GM08714 (cell line): ENCODE results near the gene MTREX.

Experiments
- H3K4me3 ChIP-seq: fragments of 200-500 bp; sonication (Bioruptor generic); 2 replicates; pipeline ENCODE4 v1.5.1; 2014; ENCODE audit warnings: mild to moderate bottlenecking, low read length, inconsistent platforms
- ZNF274 ChIP-seq: IDR thresholded peaks from 2 replicates; pipeline ENCODE4 v1.6.1; 2012; ENCODE audit warnings: mild to moderate bottlenecking, low read depth, low read length

MTREX gene

GRCh38 chr5:55446640-55447351, 139.0 kb downstream of the MTREX start:
- TF ChIP-seq ZNF274: no peak
- H3K4me3 ChIP-seq: no peak overlapping the region

GRCh38 chr5:55450050-55450765, 142.4 kb downstream of the MTREX start:
- H3K4me3 ChIP-seq: no peak overlapping the region
- TF ChIP-seq ZNF274: no peak

- no peak overlapping the region for H3K4me3 ChIP-seq
- no peak for TF ChIP-seq ZNF274
Measured at GRCh38 chr5:55451976-55452375, 144.2 kb downstream of the MTREX start.

- no peak overlapping the region for H3K4me3 ChIP-seq
Measured at GRCh38 chr5:55453211-55453610, 145.4 kb downstream of the MTREX start.

GRCh38 chr5:55454282-55454681, 146.5 kb downstream of the MTREX start:
- TF ChIP-seq ZNF274: no peak
- no peak overlapping the region for H3K4me3 ChIP-seq

More at GRCh38 chr5:55453211-55453610, 145.4 kb downstream of the MTREX start:
- TF ChIP-seq ZNF274: no peak

- TF ChIP-seq ZNF274: no peak
- H3K4me3 ChIP-seq: no peak overlapping the region
Measured at GRCh38 chr5:55456216-55456895, 148.6 kb downstream of the MTREX start.

- no peak overlapping the region for H3K4me3 ChIP-seq
- TF ChIP-seq ZNF274: no peak
Measured at GRCh38 chr5:55459572-55459971, 151.8 kb downstream of the MTREX start.

GRCh38 chr5:55463613-55464012, 155.8 kb downstream of the MTREX start:
- no peak overlapping the region for H3K4me3 ChIP-seq
- TF ChIP-seq ZNF274: no peak

GRCh38 chr5:55467862-55468551, 160.2 kb downstream of the MTREX start:
- no peak overlapping the region for H3K4me3 ChIP-seq
- TF ChIP-seq ZNF274: no peak

GRCh38 chr5:55469839-55470238, 162.1 kb downstream of the MTREX start:
- TF ChIP-seq ZNF274: no peak

GRCh38 chr5:55470282-55470681, 162.5 kb downstream of the MTREX start:
- no peak for TF ChIP-seq ZNF274
- no peak overlapping the region for H3K4me3 ChIP-seq

More at GRCh38 chr5:55469839-55470238, 162.1 kb downstream of the MTREX start:
- H3K4me3 ChIP-seq: no peak overlapping the region

GRCh38 chr5:55471468-55471867, 163.7 kb downstream of the MTREX start:
- no peak for TF ChIP-seq ZNF274
- H3K4me3 ChIP-seq: no peak overlapping the region

- no peak for TF ChIP-seq ZNF274
- H3K4me3 ChIP-seq: no peak overlapping the region
Measured at GRCh38 chr5:55472642-55473041, 164.9 kb downstream of the MTREX start.
